HepG2 (cell line): ENCODE results near the gene ENTPD5. TPM values are rescaled to one million over a fixed set of nuclear protein-coding genes. Genes with fewer than 3 reads are reported as not detected.
A peak's percentile ranks its signal among the peaks of the same experiment; 100 is the strongest.

Source experiments
- AKNA ChIP-seq: sonication (generic); formaldehyde crosslinking; IDR thresholded peaks from 2 replicates; pipeline ENCODE4 v1.4.0; 2020; ENCODE audit warnings: missing genetic modification reagents, borderline replicate concordance
- BRD4 ChIP-seq: sonication (generic); formaldehyde crosslinking; IDR thresholded peaks from 2 replicates; pipeline ENCODE4 v1.4.0; 2020; ENCODE audit warnings: missing genetic modification reagents
- CBX5 ChIP-seq: sonication (generic); formaldehyde crosslinking; IDR thresholded peaks from 2 replicates; pipeline ENCODE4 v1.4.0; 2020; ENCODE audit warnings: missing genetic modification reagents, borderline replicate concordance
- FOXC1 ChIP-seq: sonication (generic); formaldehyde crosslinking; IDR thresholded peaks from 2 replicates; pipeline ENCODE4 v1.8.0; 2022; ENCODE audit warnings: mild to moderate bottlenecking, missing genetic modification reagents, borderline replicate concordance
- HHEX ChIP-seq: IDR thresholded peaks from 2 replicates; pipeline ENCODE4 v1.6.1; 2016; ENCODE audit warnings: control low read depth
- NKX3-1 ChIP-seq: sonication (generic); formaldehyde crosslinking; IDR thresholded peaks from 2 replicates; pipeline ENCODE4 v1.5.0; 2020; ENCODE audit warnings: missing genetic modification reagents
- PATZ1 ChIP-seq: sonication (generic); formaldehyde crosslinking; IDR thresholded peaks from 2 replicates; pipeline ENCODE4 v1.4.0; 2020; ENCODE audit warnings: missing genetic modification reagents
- POLR2AphosphoS5 ChIP-seq: IDR thresholded peaks from 2 replicates; pipeline ENCODE4 v1.6.1; 2012; ENCODE audit warnings: low read depth, low read length
- PTBP1 ChIP-seq: fragments of 200-400 bp; formaldehyde crosslinking; IDR thresholded peaks from 2 replicates; pipeline ENCODE4 v1.6.1; 2018; ENCODE audit warnings: low read length, low read depth; ENCODE audit not compliant: poor library complexity, severe bottlenecking
- RBM22 ChIP-seq: fragments of 200-400 bp; formaldehyde crosslinking; optimal IDR thresholded peaks from 2 replicates; pipeline ENCODE3; 2017; ENCODE audit warnings: mild to moderate bottlenecking, low read length, moderate library complexity
- TERF1 ChIP-seq: sonication (generic); formaldehyde crosslinking; IDR thresholded peaks from 2 replicates; pipeline ENCODE4 v1.8.0; 2022; ENCODE audit warnings: mild to moderate bottlenecking, missing genetic modification reagents, moderate library complexity
- ZNF282 ChIP-seq: fragments of 450-650 bp; IDR thresholded peaks from 2 replicates; pipeline ENCODE4 v1.6.1; 2018; ENCODE audit not compliant: partially characterized antibody
- ZNF564 ChIP-seq: sonication (generic); formaldehyde crosslinking; IDR thresholded peaks from 2 replicates; pipeline ENCODE4 v1.8.1; 2023; ENCODE audit warnings: mild to moderate bottlenecking, missing genetic modification reagents
- ZNF672 ChIP-seq: sonication (generic); formaldehyde crosslinking; IDR thresholded peaks from 2 replicates; pipeline ENCODE4 v1.8.1; 2022; ENCODE audit warnings: missing genetic modification reagents
- ZNF83 ChIP-seq: sonication (generic); formaldehyde crosslinking; IDR thresholded peaks from 2 replicates; pipeline ENCODE4 v1.4.0; 2020; ENCODE audit warnings: missing genetic modification reagents, mild to moderate bottlenecking, borderline replicate concordance
- ZNF878 ChIP-seq: sonication (generic); formaldehyde crosslinking; IDR thresholded peaks from 2 replicates; pipeline ENCODE4 v1.8.1; 2023; ENCODE audit warnings: mild to moderate bottlenecking, missing genetic modification reagents, moderate library complexity
- polyA plus RNA-seq, 8 experiments: library from polyadenylated mRNA; depleted of rRNA in 3 of 8; stranded (reverse) in 7 of 8; unstranded in 1 of 8; fragments of >200 nt; fragmentation: Illumina TruSeq in 4 of 8; extraction: Trizol in 4 of 8; gene quantifications; 2 replicates each; pipeline versions ENCODE4 v1.2.1 to v1.2.3, GENCODE V29; 2011 to 2016; ENCODE audit warnings: low read depth in 4 of 8, missing spikeins in 1 of 8, mixed read lengths in 1 of 8; ENCODE audit not compliant: insufficient read depth in 1 of 8
- total RNA-seq, 5 experiments: library from RNA; depleted of rRNA; stranded (reverse); fragments of >200 nt; fragmentation: Illumina TruSeq; extraction: Trizol; gene quantifications; 2 replicates each; pipeline ENCODE4 v1.2.3, GENCODE V29; 2016; ENCODE audit warnings: low read depth in 1 of 5
- TF ChIP-seq, protein P1 (sequence below): sonication (generic); IDR thresholded peaks from 2 replicates; pipeline ENCODE4 v1.6.1; 2016; ENCODE audit warnings: low read depth, borderline replicate concordance
- TF ChIP-seq, protein P2 (sequence below): sonication (generic); formaldehyde crosslinking; IDR thresholded peaks from 2 replicates; pipeline ENCODE4 v1.5.1; 2020; ENCODE audit warnings: mild to moderate bottlenecking, moderate library complexity, missing genetic modification reagents

The ENTPD5 gene
- total and polyA plus RNA-seq, 2 of the 13 experiments (the other 11 are each of a cell fraction or from before 2014, with no cell fraction given) = 33.8 to 43.3 TPM

GRCh38 chr14:74018586-74019407, at the start of gene ENTPD5, which contains the start of gene BBOF1 (continued):
- no peak; the same call in 1 of the 2 replicates for TF ChIP-seq PATZ1
- no peak for TF ChIP-seq ZNF282
- no peak for TF ChIP-seq RBM22
- TF ChIP-seq POLR2AphosphoS5 = peak; percentile 70
- TF ChIP-seq, protein P1, sequence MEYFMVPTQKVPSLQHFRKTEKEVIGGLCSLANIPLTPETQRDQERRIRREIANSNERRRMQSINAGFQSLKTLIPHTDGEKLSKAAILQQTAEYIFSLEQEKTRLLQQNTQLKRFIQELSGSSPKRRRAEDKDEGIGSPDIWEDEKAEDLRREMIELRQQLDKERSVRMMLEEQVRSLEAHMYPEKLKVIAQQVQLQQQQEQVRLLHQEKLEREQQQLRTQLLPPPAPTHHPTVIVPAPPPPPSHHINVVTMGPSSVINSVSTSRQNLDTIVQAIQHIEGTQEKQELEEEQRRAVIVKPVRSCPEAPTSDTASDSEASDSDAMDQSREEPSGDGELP = no peak
- TF ChIP-seq, protein P2, sequence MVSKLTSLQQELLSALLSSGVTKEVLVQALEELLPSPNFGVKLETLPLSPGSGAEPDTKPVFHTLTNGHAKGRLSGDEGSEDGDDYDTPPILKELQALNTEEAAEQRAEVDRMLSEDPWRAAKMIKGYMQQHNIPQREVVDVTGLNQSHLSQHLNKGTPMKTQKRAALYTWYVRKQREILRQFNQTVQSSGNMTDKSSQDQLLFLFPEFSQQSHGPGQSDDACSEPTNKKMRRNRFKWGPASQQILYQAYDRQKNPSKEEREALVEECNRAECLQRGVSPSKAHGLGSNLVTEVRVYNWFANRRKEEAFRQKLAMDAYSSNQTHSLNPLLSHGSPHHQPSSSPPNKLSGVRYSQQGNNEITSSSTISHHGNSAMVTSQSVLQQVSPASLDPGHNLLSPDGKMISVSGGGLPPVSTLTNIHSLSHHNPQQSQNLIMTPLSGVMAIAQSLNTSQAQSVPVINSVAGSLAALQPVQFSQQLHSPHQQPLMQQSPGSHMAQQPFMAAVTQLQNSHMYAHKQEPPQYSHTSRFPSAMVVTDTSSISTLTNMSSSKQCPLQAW = peak; percentile 74; the same call in 1 of the 2 replicates
- no peak for TF ChIP-seq TERF1
- peak; percentile 5; the same call in 1 of the 2 replicates for TF ChIP-seq AKNA (CRISPR knock-in tag)
- TF ChIP-seq FOXC1 = no peak
- TF ChIP-seq HHEX (CRISPR knock-in tag) = no peak
- no peak for TF ChIP-seq ZNF878 (CRISPR knock-in tag)
- peak; percentile 71 for TF ChIP-seq PTBP1
- no peak for TF ChIP-seq ZNF672 (CRISPR knock-in tag)
- 0 out of 2 replicates have a peak, but pooled peaks have one; percentile 47 for TF ChIP-seq BRD4 (CRISPR knock-in tag)
- TF ChIP-seq NKX3-1 (CRISPR knock-in tag) = 0 out of 2 replicates have a peak, but pooled peaks have one; percentile 18
- no peak for TF ChIP-seq CBX5 (CRISPR knock-in tag)
- 0 out of 2 replicates have a peak, but pooled peaks have one; percentile 25 for TF ChIP-seq ZNF564 (CRISPR knock-in tag)
- no peak; the same call in 1 of the 2 replicates for TF ChIP-seq ZNF83 (CRISPR knock-in tag)
